CD14-positive monocyte (primary cell): ENCODE measurements around the gene ZNF697. TPM values are rescaled to one million over a fixed set of nuclear protein-coding genes. Genes with fewer than 3 reads are reported as not detected.
"Not testable (repeated sequence)": the region's sequence is repeated elsewhere in the genome, so short reads cannot be mapped to it uniquely, and the experiment has no call there.

Source experiments
- DNase-seq, 3 donors: peaks; one replicate each; pipeline ENCODE4 v3.0.0-alpha.2; 2011 to 2022
- H2AFZ ChIP-seq: 2 replicates; pipeline ENCODE4 v1.6.0; 2012; ENCODE audit warnings: mild to moderate bottlenecking, low read depth, low read length, inconsistent platforms; ENCODE audit not compliant: insufficient read depth, poor library complexity, severe bottlenecking
- H3K27ac ChIP-seq, 2 donors: 1 replicate in 1 of 2; 2 replicates in 1 of 2; pipeline ENCODE4 v1.5.1; 2012 to 2013; ENCODE audit warnings: low read length in 2 of 2, control low read depth in 1 of 2, inconsistent platforms in 1 of 2, low read depth in 1 of 2, mild to moderate bottlenecking in 1 of 2
- H3K27me3 ChIP-seq, 2 donors: one replicate each; pipeline versions ENCODE4 v1.6.0 to v1.6.1; 2011 to 2013; ENCODE audit warnings: low read length in 2 of 2; ENCODE audit not compliant: control insufficient read depth in 2 of 2, insufficient read depth in 2 of 2
- H3K36me3 ChIP-seq, 2 donors: replicated peaks in 1 of 2; 1 replicate in 1 of 2; 2 replicates in 1 of 2; pipeline versions ENCODE4 v1.5.1 to v1.6.1; 2012 to 2013; ENCODE audit warnings: low read length in 2 of 2, control low read depth in 1 of 2, inconsistent platforms in 1 of 2, mild to moderate bottlenecking in 1 of 2; ENCODE audit not compliant: insufficient read depth in 2 of 2, control insufficient read depth in 1 of 2
- H3K4me1 ChIP-seq, 2 donors: 1 replicate in 1 of 2; 2 replicates in 1 of 2; pipeline versions ENCODE4 v1.5.1 to v1.6.1; 2012 to 2013; ENCODE audit warnings: low read length in 2 of 2, control low read depth in 1 of 2, inconsistent platforms in 1 of 2, mild to moderate bottlenecking in 1 of 2, moderate library complexity in 1 of 2; ENCODE audit not compliant: insufficient read depth in 2 of 2, control insufficient read depth in 1 of 2
- H3K4me2 ChIP-seq: replicated peaks from 2 replicates; pipeline ENCODE3; 2012; ENCODE audit warnings: low read length, moderate library complexity, mild to moderate bottlenecking; ENCODE audit not compliant: poor library complexity, severe bottlenecking; ENCODE audit errors: extremely low read depth
- H3K4me3 ChIP-seq, 3 experiments: fragments of 200-600 bp in 1 of 3; sonication (generic) in 1 of 3; replicated peaks in 1 of 3; 1 replicate in 2 of 3; 2 replicates in 1 of 3; pipeline ENCODE4 v1.5.1; 2011 to 2013; ENCODE audit warnings: low read length in 3 of 3, mild to moderate bottlenecking in 3 of 3, control low read depth in 2 of 3, low read depth in 2 of 3, inconsistent platforms in 1 of 3, moderate library complexity in 1 of 3
- H3K79me2 ChIP-seq: 2 replicates; pipeline ENCODE4 v1.6.0; 2012; ENCODE audit warnings: mild to moderate bottlenecking, control low read depth, inconsistent platforms, low read length, moderate library complexity; ENCODE audit not compliant: insufficient read depth
- H3K9ac ChIP-seq: 2 replicates; pipeline ENCODE4 v1.6.0; 2017; ENCODE audit warnings: low read length, mild to moderate bottlenecking; ENCODE audit not compliant: insufficient read depth, poor library complexity, severe bottlenecking
- H3K9me3 ChIP-seq, 2 donors: replicated peaks in 1 of 2; 1 replicate in 1 of 2; 2 replicates in 1 of 2; pipeline versions ENCODE4 v1.5.1 to v1.6.1; 2012 to 2013; ENCODE audit warnings: low read length in 2 of 2, control low read depth in 1 of 2; ENCODE audit not compliant: control insufficient read depth in 1 of 2, insufficient read depth in 1 of 2
- H4K20me1 ChIP-seq: 2 replicates; pipeline ENCODE4 v1.6.0; 2012; ENCODE audit warnings: mild to moderate bottlenecking, low read length, control low read depth, moderate library complexity; ENCODE audit not compliant: insufficient read depth
- H3K27ac Mint-ChIP-seq, 7 donors: one replicate each; pipeline ENCODE4 v1.8.0; 2020; ENCODE audit warnings: mild to moderate bottlenecking in 7 of 7, mixed read lengths in 7 of 7, moderate library complexity in 6 of 7, inconsistent platforms in 2 of 7
- H3K27me3 Mint-ChIP-seq, 3 donors: one replicate each; pipeline ENCODE4 v1.8.0; 2021 to 2022; ENCODE audit warnings: low read depth in 3 of 3, mild to moderate bottlenecking in 3 of 3, mixed read lengths in 3 of 3, moderate library complexity in 3 of 3, inconsistent platforms in 1 of 3
- H3K36me3 Mint-ChIP-seq, 2 donors: one replicate each; pipeline ENCODE4 v1.8.0; 2020; ENCODE audit warnings: mixed read lengths in 2 of 2, inconsistent platforms in 1 of 2, mild to moderate bottlenecking in 1 of 2
- H3K4me1 Mint-ChIP-seq: one replicate; pipeline ENCODE4 v1.8.0; 2020; ENCODE audit warnings: mild to moderate bottlenecking, mixed read lengths
- H3K4me3 Mint-ChIP-seq, 2 donors: one replicate each; pipeline ENCODE4 v1.8.0; 2020; ENCODE audit warnings: mild to moderate bottlenecking in 2 of 2, mixed read lengths in 2 of 2, moderate library complexity in 1 of 2
- H3K9me3 Mint-ChIP-seq, 7 donors: one replicate each; pipeline ENCODE4 v1.8.0; 2020 to 2022; ENCODE audit warnings: mixed read lengths in 7 of 7, mild to moderate bottlenecking in 6 of 7, moderate library complexity in 6 of 7, inconsistent platforms in 2 of 7
- WGBS: methylation state at CpG from one replicate; pipeline ENCODE4 v1.1.5; 2013; ENCODE audit warnings: missing lambda C conversion rate; ENCODE audit not compliant: insufficient coverage; 5-methylcytosine and 5-hydroxymethylcytosine counted together
- intact Hi-C, 2 donors: fragments of 100-400 bp; cut with micrococcal nuclease; formaldehyde crosslinking; loops; one replicate each; pipeline versions ENCODE4 v1.15.0 to v1.15.1; 2023
- polyA plus RNA-seq, 3 donors: library from polyadenylated mRNA; depleted of rRNA in 1 of 3; unstranded in 2 of 3; stranded (reverse) in 1 of 3; fragments of 300-500 nt in 2 of 3; fragments of >200 nt in 1 of 3; fragmentation: Illumina TruSeq in 2 of 3; gene quantifications; 1 replicate in 2 of 3; 2 replicates in 1 of 3; pipeline ENCODE4 v1.2.3, GENCODE V29; 2012 to 2021
- TF ChIP-seq, protein P1 (sequence below): fragments of 200-600 bp; IDR thresholded peaks from one replicate; pipeline ENCODE4 v1.8.0; 2022; ENCODE audit warnings: antibody characterized with exemption, mild to moderate bottlenecking

The ZNF697 gene
- polyA plus RNA-seq, 3 donors: 0.37 to 3.1 (median 0.49) TPM

DNA sequence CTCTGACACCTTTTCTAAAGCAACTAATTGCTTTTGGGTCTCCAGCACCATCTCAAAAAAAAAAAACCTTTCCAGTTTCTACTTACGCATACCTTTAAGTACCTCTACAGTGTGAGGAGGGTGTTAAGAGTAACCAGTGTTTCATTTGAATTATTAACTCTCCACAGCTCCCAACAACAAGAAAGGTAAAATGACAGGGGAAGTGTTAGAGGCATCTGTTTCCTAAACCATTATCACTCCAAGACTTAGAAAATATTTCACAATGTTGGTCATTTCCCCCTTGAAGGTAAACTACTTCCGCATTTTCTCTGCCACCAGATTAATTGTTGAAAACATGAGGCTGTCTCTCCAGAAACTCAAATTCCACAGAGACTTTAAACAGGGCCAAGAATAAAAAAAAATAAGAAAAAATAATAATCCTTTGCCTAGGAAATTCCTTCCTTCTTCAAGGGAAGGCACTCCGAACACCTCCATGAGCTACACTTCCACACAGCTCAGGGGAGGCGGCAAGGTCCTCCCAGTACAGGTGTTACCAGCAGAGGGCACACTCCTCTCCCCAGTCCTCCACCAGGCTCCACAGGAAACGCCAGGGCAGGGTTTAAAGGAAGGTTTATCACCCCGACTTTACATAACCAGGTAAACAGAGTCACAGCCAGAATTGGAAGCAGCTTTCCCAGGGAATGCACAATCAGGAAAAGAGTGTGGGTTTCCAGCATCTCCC is 40.8 kb downstream of the ZNF697 start:
- H4K20me1 ChIP-seq, H3K9ac ChIP-seq, intact Hi-C loops, H3K27me3 Mint-ChIP-seq, H2AFZ ChIP-seq, H3K9me3 Mint-ChIP-seq, H3K36me3 ChIP-seq, H3K36me3 Mint-ChIP-seq, H3K79me2 ChIP-seq, H3K9me3 ChIP-seq, H3K27me3 ChIP-seq: not testable (repeated sequence)
- Histone ChIP-seq H3K4me2 (peak overlapping the region; percentile 40), H3K4me3 (peak overlapping the region in 1 of 3 experiments; percentile 46), H3K27ac (peak overlapping the region in 1 of 2 donors; percentile 68), H3K4me1 (peaks cover 38 to 53% of the 10 kb centered on the region in 2 donors)
- H3K4me3 Mint-ChIP-seq: peak overlapping the region in 1 of 2 donors; percentile 69
- H3K27ac Mint-ChIP-seq: peak overlapping the region; percentile 26 to 85 (median 81)
- TF ChIP-seq, protein P1, sequence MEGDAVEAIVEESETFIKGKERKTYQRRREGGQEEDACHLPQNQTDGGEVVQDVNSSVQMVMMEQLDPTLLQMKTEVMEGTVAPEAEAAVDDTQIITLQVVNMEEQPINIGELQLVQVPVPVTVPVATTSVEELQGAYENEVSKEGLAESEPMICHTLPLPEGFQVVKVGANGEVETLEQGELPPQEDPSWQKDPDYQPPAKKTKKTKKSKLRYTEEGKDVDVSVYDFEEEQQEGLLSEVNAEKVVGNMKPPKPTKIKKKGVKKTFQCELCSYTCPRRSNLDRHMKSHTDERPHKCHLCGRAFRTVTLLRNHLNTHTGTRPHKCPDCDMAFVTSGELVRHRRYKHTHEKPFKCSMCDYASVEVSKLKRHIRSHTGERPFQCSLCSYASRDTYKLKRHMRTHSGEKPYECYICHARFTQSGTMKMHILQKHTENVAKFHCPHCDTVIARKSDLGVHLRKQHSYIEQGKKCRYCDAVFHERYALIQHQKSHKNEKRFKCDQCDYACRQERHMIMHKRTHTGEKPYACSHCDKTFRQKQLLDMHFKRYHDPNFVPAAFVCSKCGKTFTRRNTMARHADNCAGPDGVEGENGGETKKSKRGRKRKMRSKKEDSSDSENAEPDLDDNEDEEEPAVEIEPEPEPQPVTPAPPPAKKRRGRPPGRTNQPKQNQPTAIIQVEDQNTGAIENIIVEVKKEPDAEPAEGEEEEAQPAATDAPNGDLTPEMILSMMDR: peak; percentile 15
- peak in 2 of 3 donors; percentile 34 to 45 for DNase-seq
- WGBS: no CpG with 5 or more reads among the region's 6 CpGs
- H3K4me1 Mint-ChIP-seq: peaks cover 51% of the 10 kb centered on the region

- no peak for DNase-seq
- Mint-ChIP-seq H3K4me1 (peaks cover 56% of the 10 kb centered on the region), H3K4me3 (peak overlapping the region; percentile 29 to 54), H3K36me3 (peaks cover 0 to 4% of the 10 kb centered on the region in 2 donors), H3K9me3 (no peaks in the 10 kb centered on the region), H3K27ac (peak overlapping the region; percentile 67 to 85 (median 81)), H3K27me3 (peaks cover 0 to 6% (median 1%) of the 10 kb centered on the region in 3 donors)
- intact Hi-C loops: no loop called here
- H3K36me3 ChIP-seq: no peaks in the 10 kb centered on the region
- H3K4me3 ChIP-seq: peak overlapping the region in 1 of 3 experiments; percentile 46
- 100% methylated on average over 1 of the region's 1 CpG for WGBS
- no peaks in the 10 kb centered on the region for H3K9me3 ChIP-seq
- H3K27me3 ChIP-seq: no peaks in the 10 kb centered on the region
- no peaks in the 10 kb centered on the region for H4K20me1 ChIP-seq
- TF ChIP-seq, protein P1: no peak
- no peaks in the 10 kb centered on the region for H3K79me2 ChIP-seq
- peak overlapping the region; percentile 40 for H3K4me2 ChIP-seq
- H3K4me1 ChIP-seq: peaks cover 41 to 54% of the 10 kb centered on the region in 2 donors
- no peak overlapping the region for H3K9ac ChIP-seq
- peak overlapping the region; percentile 56 for H2AFZ ChIP-seq
- H3K27ac ChIP-seq: peak overlapping the region in 1 of 2 donors; percentile 68
These were observed 41.7 kb downstream of the ZNF697 start for GRCh38 chr1:119606394-119606793.
